Activated T-helper 1 cell treated with anti-CD3 and anti-CD28 coated beads, Interleukin-2, amount 50 U/mL, for 16 hours (primary cell): ENCODE results near the gene NXNL1.
"Not testable (repeated sequence)": the region's sequence is repeated elsewhere in the genome, so short reads cannot be mapped to it uniquely, and the experiment has no call there.

Experiments
- DNase-seq, 2 donors: peaks; one replicate each; pipeline ENCODE4 v3.0.0-alpha.2; 2020; ENCODE audit warnings: low read depth in 1 of 2, low spot score in 1 of 2

Gene NXNL1

DNA sequence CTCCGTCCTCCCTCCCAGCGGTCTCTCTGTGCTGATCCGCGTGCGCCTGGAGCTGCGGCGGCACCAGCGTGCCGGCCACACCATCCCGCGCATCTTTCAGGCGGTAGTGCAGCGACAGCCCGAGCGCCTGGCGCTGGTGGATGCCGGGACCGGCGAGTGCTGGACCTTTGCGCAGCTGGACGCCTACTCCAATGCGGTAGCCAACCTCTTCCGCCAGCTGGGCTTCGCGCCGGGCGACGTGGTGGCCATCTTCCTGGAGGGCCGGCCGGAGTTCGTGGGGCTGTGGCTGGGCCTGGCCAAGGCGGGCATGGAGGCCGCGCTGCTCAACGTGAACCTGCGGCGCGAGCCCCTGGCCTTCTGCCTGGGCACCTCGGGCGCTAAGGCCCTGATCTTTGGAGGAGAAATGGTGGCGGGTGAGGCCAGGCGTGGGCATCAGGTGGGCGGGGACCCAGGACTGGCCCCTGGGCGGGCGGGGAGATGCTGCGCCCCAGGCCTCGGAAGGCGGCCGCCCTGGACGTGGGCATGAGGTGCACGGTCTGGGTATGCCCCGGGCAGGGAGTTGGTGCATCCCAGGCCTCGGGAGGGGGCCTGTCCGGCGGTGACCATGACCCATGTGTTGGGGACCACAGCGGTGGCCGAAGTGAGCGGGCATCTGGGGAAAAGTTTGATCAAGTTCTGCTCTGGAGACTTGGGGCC lies 26.0 kb upstream of the NXNL1 start:
- no peak for DNase-seq

DNA sequence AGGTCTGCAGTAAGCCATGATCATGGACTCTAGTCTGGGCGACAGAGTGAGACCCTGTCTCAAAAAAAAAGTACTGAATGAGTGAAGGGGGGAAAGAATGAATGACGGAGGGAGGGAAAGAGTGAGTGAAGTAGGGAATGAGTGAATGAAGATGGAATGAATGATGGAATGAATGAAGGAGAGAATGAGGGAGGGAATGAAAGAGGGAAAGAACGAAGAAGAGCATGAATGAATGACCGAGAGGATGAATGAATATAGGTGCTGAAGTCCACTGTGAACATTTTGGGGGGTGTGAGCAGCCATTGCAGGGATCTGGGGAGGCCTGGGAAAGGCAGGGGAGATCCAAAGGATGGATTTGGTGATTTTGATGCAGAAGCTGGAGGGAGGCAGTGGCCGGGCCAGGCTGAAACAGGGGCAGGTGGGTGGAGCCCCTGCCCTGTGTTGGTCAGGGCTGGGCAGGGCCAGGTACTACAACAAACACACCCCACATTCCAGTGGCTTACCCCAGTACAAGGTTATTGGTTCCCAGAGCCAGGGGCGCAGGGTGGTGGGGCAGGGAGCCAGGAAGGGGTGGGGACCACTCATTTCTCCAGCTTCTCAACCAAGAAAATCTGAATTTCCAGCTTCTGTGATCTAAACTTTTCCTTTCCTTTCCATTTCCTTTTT lies 23.9 kb upstream of the NXNL1 start:
- DNase-seq, result no peak

DNA sequence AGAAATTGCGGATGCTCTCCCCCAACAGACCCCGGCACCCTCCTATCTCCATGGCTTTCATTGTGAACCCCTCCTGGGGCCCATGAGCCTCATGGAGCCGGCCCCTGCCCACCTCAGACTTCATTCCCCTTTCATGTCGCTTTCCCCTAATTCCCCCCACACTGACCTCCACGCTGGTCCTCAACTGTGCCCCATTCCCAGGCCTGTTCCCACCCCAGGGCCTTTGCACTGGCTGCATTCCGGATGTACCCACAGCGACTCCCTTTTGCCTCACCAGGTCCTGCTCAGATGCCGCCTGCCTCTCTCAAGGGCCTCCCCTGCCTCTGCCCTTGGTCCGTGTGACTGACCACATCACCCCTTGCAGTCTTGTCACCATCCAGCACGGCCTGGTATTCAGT lies 22.9 kb upstream of the NXNL1 start:
- no peak for DNase-seq

DNA sequence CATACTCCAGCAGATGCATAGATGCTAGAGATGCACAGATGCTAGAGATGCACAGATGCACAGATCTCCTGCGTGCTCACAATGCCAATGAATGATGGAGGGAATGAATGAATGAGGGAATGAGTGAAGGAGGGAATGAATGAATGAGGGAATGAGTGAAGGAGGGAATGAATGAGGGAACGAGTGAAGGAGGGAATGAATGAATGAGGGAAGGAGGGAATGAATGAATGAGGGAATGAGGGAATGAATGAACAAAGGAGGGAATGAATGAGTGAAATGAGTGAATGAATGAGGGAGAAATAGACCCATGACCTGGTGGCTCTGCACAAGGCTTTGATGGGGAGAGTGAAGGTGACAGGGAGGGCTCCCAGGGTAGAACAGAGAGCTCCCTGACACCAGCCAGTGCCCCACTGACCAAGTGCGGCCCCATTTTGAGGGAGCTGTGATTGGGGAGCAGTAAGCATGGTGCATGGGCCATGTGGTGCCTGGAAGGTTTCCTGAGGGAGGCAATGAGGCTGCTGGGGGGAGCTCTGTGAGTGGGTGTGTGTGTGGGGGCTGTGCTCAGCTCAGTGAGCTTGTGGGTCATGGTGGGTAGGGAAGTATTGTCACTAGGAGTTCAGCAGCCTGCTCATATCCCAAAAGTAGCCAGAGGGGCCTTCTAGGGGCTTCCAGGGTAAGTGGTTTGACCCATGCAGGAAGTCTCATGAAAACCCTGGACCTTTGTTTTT lies 22.3 kb upstream of the NXNL1 start:
- DNase-seq, result no peak

DNA sequence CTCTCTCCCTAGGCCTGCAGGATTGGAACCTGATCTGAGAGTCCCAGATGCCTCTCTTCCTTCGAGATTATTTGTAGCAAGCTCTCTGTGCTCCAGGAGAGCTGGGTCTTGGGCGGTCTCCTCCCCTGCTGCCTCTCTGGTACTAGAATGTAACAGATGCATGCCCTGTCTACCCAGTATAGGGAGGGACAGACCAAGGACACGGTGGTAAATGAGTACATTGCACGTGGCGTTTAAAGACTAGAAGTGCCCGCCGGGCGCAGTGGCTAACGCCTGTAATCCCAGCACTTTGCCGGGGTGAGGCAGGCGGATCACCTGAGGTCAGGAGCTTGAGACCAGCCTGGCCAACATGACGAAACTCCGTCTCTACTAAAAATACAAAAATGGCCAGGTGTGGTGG lies 21.3 kb upstream of the NXNL1 start:
- DNase-seq, result no peak

DNA sequence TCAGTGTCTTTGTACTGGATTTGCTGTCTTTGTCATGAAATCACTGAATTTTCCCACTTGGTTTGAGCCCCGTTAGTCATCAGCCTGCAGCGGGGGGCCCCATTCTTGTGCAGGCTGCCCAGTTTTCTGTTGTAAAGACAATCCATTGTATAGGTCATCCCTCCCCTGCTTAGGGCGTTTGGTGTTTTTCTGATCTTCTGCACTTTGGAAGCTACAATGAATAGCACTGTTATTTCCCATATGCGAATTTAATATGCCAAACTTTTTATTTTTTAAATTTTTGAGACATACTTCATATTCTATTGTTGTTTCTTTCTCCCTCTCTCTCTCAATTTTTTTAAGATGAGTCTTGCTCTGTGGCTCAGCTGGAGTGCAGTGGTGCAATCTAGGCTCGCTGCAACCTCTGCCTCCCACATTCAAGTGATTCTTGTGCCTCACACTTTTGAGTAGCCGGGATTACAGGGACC lies 18.6 kb upstream of the NXNL1 start:
- DNase-seq, result no peak

DNA sequence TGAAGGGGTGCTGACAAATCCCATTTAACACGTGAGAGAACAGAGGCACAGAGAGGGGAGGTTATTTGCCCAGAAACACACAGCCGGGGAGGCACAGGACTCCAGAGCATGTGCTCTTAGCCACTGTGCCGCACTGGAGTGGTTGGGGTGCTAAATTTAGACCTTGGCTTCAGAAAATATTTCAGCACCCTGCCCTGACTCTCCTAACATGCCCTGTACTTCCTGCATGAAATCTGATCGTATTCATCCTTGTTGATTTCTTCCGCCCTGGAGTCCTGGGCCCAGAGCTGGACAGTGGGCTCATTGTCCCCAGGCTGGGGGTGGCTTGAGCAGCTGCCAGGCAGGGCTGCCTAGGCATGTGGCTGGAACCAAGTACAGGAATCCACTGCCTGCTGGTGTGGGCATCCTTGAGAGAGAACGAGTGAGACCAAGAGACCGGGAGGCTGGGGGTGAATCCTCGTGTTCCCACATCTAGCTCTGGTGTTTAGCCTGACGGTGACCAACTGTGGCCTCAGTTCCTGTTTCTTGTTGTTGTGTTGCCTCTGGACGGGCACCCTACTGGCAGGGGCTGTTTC lies 14.9 kb upstream of the NXNL1 start:
- DNase-seq, result no peak

DNA sequence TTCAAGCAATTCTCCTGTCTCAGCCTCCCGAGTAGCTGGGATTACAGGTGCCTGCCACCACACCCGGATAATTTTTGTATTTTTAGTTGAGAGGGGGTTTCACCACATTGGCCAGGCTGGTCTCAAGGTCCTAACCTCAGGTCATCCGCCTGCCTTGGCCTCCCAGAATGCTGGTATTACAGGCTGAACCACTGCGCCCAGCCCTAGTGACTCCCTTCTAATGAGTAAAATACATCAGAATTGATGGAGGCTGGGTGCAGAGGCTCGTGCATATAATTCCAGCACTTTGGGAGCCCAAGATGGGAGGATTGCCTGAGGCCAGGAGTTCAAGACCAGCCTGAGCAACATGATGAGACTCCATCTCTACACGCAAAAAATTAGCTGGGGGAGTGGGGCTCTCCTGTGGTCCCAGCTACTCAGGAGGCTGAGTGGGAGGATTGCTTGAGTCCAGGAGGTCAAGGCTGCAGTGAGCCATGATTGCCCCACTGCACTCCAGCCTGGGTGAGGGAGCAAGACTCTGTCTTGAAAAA lies 14.3 kb upstream of the NXNL1 start:
- not testable (repeated sequence) for DNase-seq

DNA sequence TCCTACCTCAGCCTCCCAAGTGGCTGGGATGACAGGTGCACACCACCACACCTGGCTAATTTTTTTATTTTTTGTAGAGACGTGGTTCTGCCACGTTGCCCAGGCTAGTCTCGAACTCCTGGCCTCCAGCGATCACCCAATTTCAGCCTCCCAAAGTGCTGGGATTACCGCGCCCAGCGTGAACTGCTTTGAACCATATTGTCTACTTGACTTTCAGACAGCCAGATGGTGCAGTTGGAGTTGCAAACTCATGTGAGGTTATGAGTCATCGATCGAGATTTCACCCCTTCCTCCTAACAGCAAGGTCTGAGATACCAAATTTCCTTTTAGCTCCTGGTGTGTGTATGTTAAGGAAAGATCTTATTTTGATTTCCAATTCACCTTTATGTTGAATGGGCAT lies 12.3 kb upstream of the NXNL1 start:
- DNase-seq, result no peak

DNA sequence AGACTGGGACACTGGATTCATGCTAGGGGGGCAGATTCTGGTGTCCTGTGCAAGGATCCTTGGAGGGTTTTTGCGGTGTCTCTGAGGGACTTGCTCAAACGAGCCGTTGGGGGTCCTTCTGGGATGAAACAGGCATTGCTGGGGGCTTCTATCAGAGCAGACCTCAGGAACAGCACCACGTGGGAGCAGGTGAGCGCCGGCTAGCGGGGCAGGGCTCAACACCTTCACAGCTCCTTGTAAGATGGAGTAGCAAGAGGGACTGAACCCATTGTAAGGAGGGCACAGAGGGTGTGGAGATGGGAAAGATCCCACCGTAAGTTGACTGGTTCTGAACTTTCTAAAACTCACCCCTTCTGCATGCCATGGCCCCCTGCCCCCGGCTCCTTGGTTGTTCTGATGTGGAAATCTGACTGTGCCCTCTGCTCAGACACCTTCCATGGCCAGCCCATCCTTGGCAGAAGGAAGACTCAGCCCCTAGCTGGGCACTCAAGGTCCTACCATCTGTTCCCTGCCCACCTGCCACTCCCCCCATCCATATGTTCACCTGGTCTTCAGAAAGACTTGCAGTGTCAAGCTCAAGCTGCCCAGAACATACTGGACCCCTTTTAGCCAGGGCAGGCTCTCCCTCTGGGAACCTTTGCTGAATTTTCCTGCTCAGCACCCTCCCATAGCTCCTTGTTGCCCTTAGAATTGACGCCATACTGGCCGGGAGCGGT lies 10.8 kb upstream of the NXNL1 start:
- DNase-seq, result no peak

DNA sequence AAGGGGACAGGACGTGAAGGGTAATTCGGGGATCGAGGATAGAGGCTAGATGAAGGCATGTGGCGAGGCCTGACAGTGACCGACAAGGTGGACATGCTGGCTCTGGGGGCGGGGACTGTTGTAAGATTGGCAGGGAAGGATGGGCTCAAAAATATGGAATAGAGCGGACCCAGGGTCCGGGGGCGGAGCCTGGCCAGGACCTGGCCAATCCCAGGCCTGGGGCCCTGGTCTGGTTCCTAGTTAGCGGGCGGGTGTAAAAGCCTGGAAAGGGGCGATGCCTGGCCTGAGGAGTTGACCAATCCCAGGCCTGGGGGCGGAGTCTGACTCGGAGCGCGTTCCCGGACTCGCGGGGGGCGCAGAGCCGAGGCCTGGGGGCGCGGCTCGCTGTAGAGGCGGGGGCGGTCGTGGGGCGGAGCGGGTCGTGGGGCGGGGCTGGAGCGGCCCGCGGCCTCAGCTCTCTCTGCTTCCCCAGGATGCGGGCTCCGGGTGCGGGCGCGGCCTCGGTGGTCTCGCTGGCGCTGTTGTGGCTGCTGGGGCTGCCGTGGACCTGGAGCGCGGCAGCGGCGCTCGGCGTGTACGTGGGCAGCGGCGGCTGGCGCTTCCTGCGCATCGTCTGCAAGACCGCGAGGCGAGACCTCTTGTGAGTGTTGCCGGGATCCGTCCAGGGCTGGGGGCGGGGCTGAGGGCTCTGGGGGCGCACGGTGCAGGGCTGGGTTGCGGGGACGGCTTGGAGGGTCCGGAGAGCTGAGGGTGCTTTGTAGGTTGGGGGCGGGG lies 9.5 kb upstream of the NXNL1 start, which contains the start of gene SLC27A1:
Gene SLC27A1, plus strand, starts transcription at position 457 of the 774 bp plus-strand sequence. Its CDS starts 17 bp downstream, at position 474.
- peak; percentile 65 to 80 for DNase-seq

DNA sequence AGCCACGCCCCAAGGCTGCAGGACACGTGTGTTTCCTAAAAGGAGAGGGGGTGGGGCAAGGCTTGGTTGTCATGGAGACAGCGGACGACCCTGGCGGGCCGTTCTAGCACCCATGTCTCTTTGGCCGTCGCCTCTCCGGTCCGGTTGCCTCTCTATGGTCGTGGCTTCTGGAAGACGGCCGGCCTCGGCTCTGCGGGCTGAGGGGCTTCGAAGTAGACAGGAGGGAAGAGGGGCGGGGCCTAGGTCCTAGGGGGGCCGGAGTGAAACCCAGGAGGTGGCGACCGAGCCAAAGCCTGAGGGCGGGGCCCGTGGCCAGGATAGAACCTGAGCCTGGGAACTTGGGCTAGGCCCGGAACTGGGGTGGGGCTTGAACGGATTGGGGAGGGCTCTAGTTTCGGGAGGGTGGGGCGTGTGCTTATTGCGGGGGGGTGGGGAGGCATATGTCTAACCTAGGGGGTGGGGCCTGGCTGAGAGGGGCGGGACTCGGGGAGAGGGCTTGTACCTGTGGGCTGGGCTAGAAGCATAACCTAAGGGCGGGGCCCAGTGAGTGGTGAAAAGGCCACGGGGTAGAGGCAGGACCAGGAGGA lies 8.8 kb upstream of the NXNL1 start:
- DNase-seq, result peak; percentile 80 to 95

DNA sequence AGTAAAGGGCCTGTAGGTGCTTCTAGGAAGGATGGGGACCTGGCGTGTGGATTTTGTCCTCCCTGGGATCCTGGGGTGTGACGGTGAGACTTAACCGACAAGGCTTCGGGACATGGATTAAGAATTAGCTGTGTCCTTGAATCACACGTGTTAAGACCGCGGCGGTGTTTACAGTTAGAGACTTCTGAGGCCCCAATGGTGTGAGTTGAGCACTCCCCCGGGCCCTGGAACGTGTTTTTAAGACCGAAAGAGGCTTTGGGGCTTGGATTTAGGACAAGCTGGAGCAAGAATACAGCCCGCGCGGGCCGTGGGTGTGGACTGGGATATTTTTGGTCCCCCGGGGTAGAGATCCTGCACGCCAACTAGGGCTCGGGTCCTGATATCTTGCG lies 8.4 kb upstream of the NXNL1 start:
- DNase-seq, result no peak

DNA sequence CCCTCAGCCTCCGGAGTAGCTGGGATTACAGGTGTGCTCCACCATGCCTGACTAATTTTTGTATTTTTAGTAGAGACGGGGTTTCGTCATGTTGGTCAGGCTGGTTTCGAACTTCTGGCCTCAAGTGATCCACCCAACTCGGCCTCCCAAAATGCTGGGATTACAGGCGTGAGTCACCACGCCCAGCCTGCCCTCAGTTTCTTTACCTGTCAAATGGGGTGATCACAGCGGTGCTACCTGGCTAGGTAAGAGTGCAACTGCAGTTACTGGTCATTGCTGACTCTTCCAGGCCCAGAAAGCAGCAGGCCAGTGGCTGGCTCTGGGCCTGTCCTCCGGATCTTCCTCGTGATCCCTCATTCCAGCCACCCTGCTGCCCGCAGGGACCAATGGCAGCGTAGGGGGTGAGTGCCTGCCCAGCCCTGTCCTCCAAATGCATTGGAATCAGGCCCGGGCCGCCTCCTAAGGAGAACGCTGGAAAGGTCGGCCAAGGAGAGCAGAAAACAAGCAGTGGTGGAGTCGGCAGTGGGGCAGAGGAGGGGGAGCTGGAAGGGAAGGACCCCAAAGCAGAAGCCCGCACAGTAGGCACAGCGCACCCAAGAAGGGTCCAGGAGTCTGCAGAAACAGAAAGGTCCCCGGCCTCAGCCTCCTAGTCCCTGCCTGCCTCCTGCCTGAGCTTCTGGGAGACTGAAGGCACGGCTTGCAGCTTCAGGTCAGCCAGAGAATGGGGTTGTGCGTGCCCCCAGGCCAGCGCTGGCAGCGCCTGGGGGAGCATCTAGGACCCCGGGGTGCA lies 7.8 kb upstream of the NXNL1 start:
- DNase-seq, result no peak

DNA sequence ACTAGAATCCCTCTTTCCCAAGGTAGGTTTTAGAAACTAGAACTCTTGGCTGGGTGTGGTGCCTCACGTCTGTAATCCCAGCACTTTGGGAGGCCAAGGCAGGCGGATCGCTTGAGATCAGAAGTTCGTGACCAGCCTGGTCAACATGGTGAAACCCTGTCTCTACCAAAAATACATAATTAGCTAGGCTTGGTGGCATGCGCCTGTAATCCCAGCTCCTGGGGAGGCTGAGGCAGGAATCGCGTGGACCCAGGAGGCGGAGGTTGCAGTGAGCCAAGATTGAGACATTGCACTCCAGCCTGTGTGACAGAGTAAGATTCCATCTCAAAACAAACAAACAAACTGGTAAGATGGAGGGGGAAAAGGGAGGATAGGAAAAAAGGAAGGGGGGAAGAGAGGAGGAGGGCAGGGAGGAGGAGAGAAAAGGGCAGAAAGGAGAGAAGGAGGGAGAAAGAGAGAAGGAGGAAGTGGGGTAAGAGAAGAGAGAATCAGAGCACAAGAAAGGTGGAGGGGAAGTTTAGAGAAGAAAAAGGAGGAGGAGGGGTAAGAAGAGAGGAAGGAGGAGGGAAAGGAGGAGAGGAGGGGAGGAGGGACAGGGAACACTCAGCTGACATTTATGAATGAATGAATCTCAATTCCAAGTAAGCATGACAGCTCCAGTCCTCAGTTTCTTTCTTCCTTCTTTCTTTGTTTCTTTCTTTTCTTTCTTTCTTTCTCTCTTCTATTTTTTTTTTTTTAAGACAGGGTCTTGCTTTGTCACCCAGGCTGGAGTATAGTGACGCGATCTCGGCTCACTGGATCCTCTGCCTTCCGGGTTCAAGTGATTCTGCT lies 7.0 kb upstream of the NXNL1 start:
- DNase-seq, result no peak

DNA sequence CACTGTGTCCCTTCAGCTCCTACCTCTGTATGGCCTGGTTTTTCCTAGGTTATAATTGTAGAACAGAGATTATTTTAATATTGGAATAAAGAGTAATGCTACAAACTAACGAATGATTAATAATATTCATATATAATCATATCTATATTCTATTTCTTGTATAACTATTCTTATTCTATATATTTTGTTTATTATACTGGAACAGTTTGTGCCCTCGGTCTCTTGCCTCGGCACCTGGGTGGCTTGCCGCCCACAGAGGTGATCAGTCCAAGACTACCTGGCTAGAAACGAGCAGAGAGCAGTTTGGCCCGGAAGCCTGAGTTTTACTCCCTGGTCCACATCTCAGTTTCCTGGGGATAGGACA lies 5.7 kb upstream of the NXNL1 start:
- DNase-seq, result no peak

DNA sequence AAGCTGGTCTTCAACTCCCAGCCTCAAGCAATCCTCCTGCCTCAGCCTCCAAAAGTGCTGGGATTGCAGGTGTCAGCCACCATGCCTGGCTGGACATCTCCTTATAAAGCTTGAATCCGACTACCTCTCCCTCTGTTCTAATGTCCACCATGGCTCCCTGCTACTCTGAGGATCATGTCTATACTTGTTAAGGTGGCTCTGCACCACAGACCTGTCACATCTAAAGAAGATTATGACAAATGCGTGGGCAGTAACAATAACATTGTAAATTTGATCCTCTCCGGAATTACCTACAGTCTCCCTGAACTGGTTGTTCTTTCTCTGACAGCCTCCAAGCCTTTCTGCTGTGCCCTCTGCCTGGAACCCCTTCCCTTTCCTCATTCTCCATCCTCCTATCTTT lies 1.8 kb downstream of the NXNL1 start:
- DNase-seq, result no peak

DNA sequence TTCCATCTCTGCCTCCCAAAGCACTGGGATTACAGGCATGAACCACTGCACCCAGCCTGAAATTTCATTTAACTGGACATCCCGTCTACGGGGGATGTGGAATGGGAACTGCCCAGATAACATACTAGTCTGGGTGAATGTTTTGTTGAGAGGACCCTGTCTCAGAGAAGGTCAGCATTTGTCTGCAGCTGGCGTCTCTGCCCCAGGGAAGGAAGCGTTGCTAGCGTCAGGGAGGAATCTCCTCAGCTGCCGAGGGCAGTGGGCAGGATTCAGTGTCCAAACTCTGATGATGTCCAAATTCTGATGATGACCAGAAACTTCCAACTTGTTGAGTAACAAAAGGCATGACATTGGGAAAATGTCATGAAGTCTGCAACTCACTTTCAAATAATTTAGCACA lies 3.1 kb downstream of the NXNL1 start:
- DNase-seq, result no peak
